ENCODE results near the gene NUP37.
A peak's percentile ranks its signal among the peaks of the same experiment; 100 is the strongest.
"Not testable (repeated sequence)": the region's sequence is repeated elsewhere in the genome, so short reads cannot be mapped to it uniquely, and the experiment has no call there.

NUP37 gene

DNA sequence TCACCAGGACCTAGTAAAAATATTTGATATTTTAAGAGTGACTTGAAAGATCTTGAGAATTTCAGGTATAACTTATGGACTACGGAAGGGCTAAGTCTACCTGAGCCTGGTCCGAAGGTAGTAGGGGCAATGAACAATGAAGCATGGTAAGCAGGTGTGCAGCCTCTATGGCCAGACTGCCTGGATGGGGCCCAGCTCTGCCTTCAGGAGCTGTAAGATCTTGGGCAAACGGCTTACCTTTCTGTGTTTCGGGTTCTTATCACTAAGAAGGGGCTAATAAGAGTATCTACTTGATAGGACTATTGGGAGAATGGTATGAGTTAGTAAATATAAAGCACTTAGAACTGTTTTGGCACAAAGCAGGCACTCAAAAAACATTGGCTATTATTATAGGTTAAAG, 39.1 kb downstream of the NUP37 start:
- no peak for DNase-seq

DNA sequence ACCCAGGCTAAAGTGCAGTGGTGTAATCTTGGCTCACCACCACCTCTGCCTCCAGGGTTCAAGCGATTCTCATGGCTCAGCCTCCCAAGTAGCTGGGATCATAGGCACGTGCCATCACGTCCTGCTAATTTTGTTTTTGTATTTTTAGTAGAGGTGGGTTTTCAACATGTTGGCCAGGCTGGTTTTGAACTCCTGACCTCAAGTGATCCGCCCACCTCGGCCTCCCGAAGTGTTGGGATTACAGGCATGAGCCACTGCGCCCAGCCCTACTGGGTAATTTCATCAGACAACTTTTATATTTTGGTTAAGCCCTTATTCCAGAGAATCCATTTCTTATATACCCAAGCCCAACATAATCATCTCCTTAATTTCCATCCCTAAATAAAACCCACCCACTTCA, 47.8 kb downstream of the NUP37 start:
- DNase-seq: not testable (repeated sequence)

DNA sequence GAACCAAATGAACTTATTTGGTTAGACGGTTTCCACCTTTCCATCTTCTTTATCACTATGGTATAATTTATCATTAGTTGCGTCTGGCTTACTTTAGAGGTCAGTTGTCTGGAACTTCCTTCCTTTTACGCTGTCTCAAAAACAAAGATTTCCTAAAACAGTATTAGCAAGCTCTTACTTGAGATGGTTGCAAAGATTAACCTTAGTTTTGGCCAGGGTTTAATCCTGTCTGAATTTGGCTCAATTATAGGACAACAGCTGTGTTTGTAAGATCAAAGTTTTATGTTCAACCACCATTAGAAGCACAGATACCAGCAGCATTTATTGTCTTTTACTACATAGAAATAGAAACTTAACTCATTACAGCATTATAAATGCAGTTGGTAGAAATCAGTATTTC, 50.2 kb downstream of the NUP37 start:
- no peak for DNase-seq

DNA sequence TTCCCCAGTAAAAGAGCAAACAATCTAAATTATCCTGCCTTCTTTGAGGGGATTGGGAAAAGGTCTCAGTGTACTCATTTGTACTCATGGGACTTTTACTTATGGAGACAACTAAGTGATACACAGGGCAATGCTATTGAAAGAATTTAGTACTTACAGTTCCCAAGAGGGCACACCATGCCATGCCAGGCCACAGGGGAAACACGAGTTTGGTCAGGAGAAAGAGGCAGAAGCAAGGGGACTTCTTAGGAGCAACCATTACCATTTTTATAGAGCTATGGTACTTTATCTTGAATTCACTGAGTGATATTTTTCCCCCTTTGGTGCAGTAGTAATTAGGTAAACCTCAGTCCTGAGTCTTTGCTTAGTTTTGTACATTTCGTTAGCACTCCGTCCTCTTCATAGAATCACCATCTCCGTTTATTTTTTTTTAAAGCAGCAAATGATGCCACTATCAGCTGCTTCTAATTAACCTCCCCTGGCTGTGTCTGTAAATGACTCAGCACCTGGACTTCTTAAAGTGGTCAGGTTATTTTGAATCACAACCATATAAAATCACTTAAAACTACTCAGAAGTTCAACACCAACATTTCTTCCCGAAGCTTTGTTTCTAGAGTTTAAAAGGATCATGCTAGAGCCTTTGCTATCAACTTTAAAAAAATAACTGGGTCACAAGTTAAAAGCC, 52.2 kb downstream of the NUP37 start:
- no peak for DNase-seq

DNA sequence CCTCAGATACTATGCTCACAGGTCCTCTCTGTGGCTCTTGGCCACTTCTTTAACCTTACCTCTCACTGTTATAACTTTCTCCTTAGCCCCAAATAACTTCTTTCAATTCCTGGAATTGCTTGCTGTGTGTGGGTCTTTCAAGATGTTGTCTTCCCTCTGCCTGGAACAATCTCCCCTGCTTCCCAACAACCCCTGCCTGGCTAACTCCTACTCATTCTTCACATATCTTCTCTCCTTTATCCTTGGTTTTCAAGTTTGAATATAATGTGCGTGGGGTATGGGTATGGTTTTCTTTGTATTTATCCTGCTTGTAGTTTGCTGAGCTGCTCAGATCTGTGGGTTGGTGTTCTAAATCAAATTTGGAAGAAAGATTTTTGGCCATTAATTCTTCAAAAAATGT, 55.4 kb downstream of the NUP37 start:
- DNase-seq: no peak

DNA sequence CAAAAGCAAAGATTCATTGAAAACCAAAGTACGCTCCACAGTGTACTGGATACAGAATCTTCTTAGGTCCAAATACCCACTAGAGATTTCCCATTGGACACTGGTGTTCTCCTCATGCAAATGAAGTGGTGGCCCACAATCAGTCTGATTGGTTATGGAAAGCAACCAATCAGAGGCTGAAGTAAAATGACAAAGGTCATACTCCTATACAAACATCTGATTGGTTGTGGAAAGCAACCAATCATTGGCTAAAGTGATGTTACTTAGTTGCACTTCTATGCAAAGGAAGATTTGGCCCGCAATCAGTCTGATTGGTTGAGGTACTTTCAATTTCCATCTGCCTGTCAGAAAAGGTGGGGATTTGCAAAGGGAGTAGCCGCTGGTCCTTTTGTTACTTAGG, 56.8 kb downstream of the NUP37 start:
- no peak for DNase-seq

DNA sequence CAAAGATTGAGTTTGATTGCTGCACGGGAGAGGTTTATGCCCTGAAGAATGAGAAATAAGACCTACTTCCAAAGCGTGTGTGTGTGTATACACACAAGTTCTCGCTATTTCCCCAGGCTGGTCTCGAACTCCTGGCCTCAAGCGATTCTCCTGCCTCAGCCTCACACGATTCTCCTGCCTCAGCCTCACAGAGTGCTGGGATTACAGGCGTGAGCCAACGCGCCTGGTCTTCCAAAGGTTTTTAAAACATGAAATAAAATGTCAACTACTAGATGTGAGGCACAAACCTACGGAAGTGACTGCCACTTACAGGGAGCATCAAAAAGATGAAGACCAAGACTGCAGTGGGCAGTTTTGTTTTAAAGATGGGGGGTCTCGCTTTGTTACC, 57.5 kb downstream of the NUP37 start:
- no peak for DNase-seq

DNA sequence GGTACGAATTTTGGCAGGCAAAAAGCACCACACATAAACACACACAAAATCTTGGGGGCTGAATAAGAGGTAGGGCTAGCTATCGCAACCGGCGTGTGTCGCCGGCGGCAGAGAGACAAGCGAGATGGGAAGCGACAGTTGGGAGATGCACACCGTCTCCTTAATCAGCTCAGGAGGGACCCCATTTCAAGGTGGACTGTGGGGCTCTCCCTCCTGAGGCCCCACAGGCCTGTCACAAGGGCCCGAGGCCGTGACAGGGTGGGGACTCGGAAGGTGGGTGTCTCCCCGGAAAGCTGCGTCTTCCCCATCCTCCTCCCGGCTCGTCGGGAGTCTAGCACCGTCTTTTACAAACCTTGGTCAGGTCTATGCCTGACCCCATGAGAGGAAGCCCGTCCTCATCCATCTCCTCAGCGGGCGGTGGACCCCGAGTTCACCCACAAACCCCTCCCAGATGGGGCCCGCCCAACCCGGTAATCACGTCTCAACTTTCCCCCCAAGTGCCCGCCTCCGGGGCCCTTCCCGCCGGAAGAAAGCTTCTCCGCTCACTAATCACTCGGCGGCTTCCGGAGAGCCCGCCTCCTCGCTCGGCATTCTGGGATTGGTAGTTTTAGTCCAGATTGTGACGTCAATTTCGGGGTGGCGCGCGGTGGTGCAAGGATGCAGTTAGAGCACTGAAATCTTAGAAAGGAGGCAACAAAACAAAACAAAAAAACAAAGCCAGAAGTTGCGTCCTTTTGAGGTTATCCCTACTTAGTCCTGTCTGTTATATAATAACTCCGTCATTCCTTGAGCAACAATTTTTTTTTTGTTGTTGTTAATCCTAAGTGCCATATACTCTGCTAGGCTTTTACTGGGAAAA, 58.1 kb downstream of the NUP37 start, which contains the start of gene WASHC3:
Gene WASHC3 (minus strand): TSS at position 432 of the 859 bp plus-strand sequence. CDS start 29 bp downstream, at position 403.
- peak; percentile 97 for DNase-seq

DNA sequence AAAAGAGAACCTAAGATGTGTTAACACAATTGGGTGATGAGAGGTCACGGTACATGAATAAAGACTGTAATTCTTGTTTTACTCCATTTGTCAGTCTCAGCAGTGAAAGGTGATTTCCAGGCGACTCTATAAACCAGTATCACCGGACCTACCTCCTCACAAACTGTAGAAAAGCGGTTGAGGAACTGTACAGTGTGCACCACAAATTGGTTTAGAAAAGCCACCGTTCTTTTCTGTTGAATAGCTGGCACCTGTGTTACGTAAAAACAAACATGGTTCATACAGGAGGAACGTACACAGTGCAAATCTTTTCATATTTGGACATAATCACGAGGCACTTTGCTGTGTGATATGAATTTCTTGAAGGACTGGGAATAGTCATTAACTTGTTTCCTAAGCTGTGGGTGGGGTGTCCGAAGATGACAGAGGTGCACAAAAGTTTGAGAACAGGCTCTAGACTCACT, 58.8 kb downstream of the NUP37 start:
- DNase-seq: no peak

DNA sequence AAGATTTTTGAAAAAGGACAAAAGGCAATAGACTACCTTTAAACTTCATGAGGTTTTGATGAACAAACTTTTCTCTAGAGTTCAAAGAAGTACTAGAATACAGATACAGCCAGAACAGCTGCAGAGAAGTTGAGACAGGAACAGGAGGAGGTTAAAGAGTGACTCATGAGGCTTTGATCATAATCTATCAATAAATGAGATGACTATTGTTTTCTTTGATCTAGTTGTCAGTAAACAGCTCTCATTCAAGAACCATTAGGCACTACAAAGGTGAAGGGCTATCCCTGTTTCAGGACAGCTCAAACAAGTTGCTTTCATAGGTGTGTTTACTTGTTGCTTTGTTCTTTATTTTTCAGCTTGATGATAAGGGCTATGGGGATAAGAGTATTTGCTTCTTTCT, 60.6 kb downstream of the NUP37 start:
- DNase-seq: no peak

DNA sequence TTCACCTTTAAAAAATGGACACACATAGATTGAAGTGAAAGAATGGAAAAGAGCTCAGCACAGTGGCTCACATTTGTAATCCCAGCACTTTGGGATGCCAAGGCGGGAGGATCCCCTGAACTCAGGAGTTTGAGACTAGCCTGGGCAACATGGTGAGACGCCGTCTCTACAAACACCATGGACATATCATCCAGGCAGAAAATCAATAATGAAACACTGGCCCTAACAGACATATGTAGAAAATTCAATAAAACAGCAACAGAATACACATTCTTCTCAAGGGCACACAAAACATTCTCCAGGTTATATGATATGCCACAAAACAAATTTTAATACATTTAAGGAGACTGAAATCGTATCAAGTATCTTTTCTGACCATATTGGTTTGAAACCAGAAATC, 65.6 kb downstream of the NUP37 start:
- DNase-seq: no peak

DNA sequence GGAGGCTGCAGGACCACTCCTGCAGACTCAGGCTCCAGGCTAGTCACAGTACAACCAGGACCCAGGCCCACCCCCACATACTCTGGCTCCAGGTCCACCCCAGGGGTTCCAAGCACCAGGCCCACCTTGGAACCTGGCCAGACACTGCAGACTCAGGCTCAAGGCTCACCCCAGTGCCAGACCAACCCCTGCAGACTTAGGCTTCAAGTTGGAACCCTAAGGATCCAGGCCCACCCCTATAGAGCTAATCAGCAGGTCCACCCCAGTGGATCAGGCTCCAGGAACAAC, 66.9 kb downstream of the NUP37 start:
- DNase-seq: no peak

DNA sequence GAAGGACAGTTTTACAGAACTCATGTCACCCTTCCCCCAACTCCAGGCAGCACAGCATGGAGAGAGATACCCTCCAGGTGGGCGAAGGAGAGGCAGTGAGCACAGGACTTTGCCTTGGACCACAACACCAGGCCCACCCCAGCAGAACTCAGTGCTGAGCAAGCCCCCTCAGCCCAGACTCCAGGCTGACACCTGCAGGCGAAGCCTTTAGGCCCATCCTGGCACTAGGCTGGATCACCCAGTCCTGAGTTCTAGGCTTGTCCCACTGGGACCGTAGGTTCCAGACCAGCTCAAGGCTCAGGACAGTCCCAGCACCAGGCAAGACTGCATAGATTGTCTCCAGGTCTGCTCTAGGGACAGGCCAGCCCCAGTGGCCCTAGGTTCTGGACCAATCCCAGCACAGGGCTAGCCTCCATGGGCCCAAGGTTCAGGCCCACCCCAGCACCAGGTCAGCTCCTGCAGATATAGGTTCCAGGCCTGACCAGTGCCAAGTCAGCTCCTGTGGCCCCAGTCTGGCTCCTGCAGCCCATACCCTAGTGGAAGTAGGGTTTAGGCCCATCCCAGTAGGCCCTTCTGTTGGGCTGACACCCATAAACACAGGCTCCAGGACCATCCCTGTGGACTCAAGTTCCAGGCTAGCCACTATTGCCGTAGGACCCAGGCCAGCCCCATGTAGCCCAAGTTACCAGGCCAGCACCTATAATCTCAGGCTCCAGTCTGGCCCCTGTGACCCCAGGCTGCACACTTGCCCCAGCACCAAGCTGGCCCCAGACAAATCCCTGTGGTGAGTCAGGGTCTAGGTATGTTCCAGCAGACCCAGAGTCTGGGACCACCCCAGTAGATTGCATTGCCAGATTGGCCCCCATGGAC, 67.5 kb downstream of the NUP37 start:
- DNase-seq: no peak

DNA sequence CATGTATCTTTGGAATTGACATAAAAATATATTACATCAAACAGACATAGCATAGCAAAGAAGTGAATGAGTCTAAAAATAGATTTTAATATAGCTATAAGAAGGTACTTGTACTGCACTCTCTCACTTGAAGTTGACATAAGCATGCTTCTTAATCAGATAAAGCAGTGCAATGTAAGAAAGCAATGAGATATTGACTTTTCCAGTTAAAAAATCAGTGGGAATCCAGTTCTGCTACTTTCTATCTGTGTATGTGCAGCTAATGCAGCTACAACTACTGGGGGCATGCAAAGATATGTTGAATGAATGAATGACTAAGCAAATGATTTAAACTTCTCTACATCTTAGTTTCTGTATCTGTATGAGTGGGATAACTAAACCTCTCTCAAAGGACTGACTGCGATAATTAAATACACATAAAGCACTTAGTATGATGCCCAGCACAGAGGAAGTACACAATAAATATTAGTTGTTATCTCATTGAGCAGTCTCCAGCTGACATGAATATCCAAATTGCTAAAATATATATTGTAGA, 68.4 kb downstream of the NUP37 start:
- no peak for DNase-seq

DNA sequence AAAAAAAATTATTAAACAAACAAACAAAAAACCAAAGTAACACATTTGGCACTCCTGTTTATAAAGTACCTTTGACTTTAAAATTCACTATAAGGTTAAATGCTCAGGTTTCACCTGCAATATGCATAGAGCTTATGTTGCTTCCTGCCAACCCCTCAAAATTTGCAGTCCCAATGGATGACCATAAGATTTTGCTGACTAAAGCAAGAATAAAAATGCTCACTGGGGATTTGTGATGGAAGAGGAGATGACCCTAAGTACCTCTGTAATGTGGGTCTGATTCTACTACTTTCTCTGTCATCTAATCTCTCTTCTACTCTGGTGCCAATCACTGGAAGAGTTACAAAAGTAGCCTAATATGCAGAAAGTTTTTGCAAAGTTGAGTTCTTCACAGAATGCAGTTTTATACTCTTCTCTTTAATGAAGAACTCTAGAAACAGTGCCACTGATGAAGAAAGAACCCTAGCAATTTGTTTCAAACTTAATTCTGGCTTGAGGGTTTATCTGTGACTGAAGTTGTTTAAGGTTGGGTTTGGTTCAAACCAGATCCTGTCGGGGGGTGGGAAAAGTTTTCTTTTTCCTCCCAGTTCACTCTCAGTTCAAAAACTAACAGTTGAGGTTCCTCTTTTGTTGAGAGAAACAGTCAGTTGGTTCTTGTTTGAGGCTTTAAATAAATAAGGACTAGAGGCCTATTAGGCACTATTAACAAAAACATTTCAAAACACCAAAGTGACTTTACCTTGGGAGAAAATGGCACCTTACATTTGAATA, 69.1 kb downstream of the NUP37 start:
- no peak for DNase-seq

DNA sequence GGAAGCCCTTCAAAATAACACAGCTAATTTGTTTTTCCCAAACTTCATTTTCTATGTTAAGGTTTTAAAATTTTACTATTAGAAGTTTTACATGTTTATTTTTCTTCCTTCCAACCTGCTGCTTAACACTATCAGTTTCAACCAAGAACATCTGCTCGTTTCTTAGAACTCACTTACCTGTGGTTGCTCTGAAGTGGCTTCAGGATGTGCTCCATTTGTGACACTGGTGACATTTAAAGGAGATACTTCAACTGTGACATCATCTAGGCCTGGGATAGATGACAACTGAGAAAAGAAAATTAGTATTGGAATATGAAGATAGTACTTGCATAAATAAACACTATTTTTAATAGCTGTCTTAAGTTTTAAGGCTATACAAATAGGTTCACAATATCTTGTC, 76.0 kb downstream of the NUP37 start:
- DNase-seq: no peak

DNA sequence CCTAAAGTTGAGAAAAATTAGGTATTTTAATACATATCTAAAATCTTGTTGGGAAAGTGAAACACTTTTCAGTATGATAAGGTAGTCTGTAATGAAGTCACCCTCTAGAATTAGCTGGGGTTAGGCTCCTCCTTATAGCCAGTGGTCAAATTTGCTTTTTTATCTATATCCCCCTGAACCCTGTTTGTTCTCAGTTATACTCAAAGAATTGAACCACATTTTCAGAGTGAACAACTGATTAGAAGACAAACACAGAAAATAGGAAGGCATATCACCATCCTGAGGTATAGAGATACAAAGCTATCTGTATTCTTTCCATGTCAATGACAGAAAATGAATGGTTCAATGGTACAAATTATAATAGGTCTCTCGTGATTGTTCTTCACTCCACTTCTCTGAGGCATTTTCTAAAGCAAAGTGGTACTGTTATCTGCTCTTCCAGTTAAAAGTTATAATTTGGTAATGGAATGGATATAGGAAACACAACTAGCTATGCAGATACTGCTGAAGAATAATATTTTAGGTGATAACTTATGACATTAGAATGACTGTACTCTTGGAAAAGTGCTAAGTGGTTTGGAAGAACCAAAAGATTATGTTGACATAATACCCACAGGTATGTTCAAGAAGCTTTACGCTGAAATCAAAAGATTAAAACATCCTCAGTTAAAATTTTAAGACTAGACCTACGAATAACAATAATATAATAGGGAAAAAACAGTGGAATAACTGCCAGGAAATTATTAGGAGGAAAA, 85.7 kb downstream of the NUP37 start:
- no peak for DNase-seq

DNA sequence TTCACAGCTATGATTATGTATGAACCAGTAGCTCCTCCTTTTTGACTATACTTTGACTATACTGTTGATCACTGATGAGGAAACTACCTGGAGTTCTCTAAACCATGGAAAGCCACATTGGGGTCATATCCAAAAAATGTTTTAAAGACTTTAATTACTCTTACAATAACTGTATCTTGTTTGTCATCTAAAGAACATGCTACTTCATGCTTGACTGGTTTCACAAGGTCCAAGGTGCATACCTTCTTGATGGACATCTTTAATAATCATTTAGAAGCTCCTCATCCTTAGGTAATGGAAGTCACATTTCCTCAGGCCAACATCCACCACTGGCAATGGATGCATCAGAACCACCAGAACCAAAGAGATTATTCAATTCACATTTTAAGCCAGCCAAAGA, 88.1 kb downstream of the NUP37 start:
- DNase-seq: no peak

DNA sequence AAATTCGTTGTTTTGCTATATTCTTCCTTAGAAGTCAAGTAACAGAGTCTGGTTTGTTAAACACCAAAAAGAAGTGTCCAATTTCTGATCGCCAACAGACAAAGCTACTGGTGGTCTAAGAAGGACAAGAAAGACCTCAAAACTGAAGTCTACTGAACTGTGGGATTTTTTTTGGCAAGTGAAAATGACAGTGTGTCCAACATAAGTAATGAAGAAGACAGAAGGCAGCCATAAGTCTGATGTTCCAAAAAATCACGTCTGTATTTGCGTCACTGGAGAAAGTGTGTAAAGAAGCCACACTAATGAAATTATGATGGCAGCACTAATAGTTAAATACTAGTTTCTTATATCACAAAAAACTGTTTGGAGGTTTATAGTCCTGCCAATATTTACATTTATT, 90.8 kb downstream of the NUP37 start:
- no peak for DNase-seq

DNA sequence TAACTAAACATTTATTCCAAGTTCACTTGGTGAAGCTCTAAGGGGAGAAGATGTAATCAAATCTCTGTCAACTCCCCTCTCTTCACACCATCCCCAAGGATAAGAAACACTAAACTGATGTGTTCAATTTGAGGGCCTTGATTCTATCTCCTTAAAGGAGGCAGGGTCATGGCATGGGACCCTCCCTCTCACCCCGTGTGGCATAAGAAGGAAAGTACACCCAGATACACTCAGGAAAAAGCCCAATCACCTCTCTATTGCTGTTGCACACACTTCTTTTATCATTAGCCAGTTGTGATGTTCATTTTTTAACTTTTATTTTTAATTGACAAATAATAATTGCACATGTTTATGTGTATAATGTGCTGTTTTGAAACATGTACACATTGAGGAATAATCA, 93.2 kb downstream of the NUP37 start:
- no peak for DNase-seq

DNA sequence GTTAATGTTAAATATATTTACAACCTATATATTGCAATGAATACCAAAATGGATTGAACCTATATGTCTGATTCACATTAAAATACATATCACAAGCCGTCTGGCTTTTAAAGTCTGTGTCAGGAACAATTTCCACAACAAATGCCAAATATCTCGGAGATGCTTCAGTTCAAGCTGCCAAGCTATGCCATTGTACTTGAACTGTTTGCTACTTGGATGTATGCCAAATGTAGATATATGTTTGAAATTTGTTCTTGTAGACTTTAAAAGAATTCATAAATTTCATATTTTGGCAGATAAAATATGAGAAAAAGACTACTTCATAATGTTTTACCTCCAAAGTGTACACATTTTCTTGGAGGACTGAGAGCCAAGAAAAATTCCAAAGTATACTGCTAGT, 95.1 kb downstream of the NUP37 start:
- DNase-seq: no peak

All from NCI-H774 (cell line).